DMS153 (cell line): ENCODE results near the gene PRR15.

Experiments
- DNase-seq: peaks from one replicate; lab custom pipeline; 2025; lab: John Stamatoyannopoulos, UW

The PRR15 gene, protein sequence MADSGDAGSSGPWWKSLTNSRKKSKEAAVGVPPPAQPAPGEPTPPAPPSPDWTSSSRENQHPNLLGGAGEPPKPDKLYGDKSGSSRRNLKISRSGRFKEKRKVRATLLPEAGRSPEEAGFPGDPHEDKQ

DNA sequence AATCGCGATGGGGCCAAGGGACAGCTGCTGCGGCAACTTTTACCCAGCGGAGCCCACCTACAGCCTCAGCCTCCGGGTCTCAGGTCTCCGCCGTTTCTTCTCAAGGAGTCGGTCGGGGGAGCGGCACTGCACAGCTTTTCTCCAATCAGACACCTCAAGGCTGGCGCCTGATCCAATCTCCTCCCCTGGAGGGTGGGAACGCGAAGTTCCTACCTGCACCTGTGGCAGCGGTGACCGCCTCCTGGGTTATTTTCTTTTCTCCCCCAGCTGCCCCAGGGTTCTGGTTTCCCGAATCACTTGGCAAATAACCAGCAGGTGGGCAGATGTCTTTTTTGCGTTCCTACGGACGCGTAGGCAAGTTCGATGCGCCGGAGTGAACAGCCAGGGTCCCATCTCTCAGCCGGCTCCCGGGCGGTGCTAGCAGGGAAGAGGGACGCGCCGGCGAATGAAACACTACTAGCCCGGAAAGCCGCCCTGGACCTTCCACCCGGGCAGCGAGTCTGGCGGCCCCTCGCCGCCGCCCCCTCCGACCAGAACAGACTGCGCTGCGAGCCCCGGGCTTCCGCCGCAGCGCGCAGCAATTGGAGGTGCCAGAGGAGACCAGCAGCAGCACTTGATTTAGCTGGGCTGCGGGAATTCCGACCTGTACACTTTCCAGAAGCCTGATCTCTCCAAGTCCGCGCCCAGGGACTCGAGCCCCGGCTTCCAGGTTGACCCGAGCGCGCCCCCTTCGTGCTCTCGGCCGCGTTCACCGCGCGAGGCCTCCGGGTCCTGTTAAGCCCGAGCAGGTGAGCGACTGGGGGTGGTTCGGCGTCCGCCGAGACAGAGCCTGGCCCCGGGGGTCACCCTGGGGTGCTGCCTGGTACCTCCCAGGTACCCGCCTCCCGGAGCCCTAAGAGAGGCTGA is at the start of gene PRR15:
TSS of gene PRR15 (plus strand) at position 246 of the 906 bp plus-strand sequence. CDS start 2,495 bp downstream, outside the sequence.
- peak; percentile 56 for DNase-seq

DNA sequence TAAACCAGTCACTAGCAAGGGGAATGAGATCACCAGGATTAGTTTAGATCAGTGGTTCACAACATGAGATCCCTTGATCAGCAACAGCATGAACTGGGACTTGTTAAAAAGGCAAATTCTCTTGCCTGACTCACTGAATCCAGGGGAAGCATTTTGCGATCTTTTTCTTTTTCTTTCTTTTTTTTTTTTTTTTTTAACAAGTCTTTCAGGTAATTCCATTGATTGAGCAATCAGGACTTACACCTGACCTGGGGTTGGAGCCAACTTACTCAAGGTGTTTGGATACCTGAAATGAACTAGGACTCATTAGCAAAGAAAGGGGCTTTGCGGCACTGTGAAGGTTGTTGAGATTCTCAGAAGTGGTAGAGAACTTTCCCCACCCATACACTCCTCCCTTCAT is 47.1 kb upstream of the PRR15 start:
- no peak for DNase-seq

- DNase-seq = no peak
Measured at GRCh38 chr7:29518616-29519015, 45.0 kb upstream of the PRR15 start.

DNA sequence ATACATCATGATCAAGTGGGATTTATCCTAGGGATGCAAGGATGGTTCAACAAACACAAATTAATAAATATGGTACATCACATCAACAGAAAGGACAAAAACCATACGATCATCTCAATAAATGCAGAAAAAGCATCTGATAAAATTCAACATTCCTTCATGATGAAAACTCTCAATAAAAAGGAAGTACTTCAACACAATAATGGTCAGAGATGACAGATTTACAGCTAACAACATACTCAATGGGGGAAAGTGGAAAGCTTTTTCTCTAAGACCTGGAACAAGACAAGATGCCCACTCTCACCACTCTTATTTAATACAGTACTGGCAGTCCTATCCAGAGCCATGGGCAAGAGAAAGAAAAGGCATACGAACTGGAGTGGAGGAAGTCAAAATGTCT is 39.9 kb upstream of the PRR15 start:
- DNase-seq = no peak

- DNase-seq = no peak
Measured at GRCh38 chr7:29527505-29528108, 36.0 kb upstream of the PRR15 start.

- DNase-seq = peak; percentile 49
Measured at GRCh38 chr7:29528526-29528925, 35.1 kb upstream of the PRR15 start.

- no peak for DNase-seq
Measured at GRCh38 chr7:29538389-29538788, 25.2 kb upstream of the PRR15 start.

DNA sequence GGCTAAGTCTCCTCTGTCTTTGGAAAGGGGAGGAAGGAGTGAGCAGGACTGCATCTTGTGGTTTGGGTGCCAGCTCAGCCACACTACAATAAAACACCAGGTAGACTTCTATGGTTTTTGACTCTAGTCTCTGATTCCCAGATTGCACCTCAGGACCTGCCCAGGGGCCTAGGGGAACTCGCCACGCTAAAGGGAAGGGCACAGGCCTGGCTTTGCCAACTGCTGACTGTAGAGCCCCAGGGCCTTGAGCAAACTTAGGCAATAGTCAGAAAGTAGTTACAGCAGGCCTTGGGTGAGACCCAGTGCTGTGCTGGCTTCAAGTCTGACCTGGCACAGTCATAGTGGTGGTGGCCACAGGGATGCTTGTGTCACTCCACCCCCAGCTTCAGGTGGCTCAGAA is 24.2 kb upstream of the PRR15 start:
- no peak for DNase-seq

GRCh38 chr7:29547421-29547820 is 16.2 kb upstream of the PRR15 start:
- no peak for DNase-seq

- DNase-seq = no peak
Measured at GRCh38 chr7:29548823-29549222, 14.8 kb upstream of the PRR15 start.

GRCh38 chr7:29552392-29552791 is 11.2 kb upstream of the PRR15 start:
- DNase-seq = no peak

GRCh38 chr7:29555061-29555460 is 8.6 kb upstream of the PRR15 start:
- no peak for DNase-seq

- no peak for DNase-seq
Measured at GRCh38 chr7:29556405-29557195, 7.0 kb upstream of the PRR15 start.

DNA sequence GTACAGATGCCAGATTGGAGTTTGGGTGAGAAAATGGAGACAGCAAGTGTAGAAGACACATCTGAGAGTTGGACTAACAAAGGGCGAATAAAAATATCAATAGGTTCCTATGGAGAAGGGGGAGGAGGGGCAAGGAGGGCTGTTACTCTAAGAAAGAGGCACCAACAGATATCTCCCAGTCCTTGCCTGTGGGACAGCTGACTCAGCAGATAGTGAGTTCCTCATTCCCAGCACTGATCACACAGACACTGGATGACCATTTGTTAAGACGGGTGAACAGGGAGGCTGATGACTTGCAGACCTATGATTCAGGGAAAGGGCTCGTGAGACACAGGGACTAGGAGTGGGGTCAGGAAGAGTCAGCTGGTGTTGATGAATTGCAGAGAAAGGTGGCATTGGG is 5.7 kb upstream of the PRR15 start:
- no peak for DNase-seq

DNA sequence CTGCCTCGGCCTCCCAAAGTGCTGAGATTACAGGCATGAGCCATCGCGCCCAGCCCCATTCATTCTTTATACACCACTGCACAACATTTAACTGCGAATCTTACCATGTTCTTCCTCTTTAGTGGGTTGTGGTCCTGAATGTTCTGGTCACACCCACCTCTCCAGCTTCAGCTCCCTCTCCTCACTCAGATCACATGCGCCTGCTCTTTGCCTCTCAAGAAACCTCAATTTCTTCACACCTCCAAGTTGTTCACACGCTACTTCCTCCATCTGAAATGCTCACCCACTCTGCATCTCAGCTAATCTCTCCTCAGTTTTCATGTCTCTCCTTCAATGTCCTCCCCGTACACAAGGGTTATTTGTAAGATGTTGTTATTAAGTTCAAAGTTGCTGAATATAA is 2.4 kb upstream of the PRR15 start:
- DNase-seq = no peak

DNA sequence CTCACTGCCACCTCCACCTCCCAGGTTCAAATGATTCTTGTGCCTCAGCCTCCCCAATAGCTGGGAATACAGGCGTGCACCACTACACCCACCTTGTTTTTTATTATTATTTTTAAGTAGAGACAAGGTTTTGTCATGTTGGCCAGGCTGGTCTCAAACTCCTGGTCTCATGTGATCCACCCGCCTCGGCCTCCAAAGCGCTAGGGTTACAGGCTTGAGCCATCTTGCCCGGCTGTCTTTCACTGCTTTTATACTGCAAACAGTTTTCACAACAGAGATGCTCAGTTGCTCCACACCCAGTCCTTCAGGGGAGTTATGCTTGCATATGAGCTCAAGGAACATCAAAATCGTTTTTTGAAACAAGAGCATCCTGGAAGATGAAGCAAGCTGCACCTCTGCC is 1.3 kb upstream of the PRR15 start:
- DNase-seq = no peak

GRCh38 chr7:29564496-29565223 is 1.0 kb downstream of the PRR15 start:
- peak; percentile 52 for DNase-seq

DNA sequence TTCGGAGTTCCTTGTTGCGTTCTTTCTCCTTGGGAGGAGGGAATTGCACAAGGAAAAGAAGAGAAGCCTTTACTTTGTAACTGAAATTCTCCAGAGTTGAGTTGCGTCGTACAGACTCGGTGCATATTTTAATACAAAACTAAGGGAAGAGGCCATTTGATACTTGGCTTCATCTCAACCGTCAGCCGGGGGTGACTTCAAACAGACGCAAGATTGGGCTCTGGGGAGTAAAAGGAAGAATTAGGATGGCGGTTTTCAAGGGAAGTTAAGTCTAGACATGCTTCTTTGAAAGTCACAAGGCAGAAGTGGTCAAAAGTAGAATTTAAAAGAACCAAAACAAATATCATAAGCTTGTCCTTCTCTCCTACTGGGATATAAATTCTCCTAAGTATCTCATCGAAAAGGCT is 1.6 kb downstream of the PRR15 start:
- DNase-seq = no peak

DNA sequence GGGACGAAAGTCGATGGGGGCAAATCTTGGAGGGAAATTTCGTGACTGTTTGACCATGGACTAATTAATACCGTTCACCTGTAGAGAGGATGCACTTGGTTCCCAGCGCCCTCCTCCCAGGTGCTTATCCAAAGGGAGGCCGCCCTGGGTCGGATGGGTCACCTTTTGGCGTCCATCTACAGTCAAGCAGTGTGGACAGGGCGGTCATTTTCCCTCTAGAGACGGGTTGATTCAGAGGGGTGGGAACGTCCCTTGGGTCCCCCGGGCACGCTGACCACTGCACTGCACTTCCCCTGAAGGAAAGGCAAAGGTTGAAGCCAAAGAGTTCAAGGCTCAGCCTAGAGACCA is 2.0 kb downstream of the PRR15 start:
- no peak for DNase-seq

GRCh38 chr7:29565982-29566746 is 2.5 kb downstream of the PRR15 start:
- no peak for DNase-seq

DNA sequence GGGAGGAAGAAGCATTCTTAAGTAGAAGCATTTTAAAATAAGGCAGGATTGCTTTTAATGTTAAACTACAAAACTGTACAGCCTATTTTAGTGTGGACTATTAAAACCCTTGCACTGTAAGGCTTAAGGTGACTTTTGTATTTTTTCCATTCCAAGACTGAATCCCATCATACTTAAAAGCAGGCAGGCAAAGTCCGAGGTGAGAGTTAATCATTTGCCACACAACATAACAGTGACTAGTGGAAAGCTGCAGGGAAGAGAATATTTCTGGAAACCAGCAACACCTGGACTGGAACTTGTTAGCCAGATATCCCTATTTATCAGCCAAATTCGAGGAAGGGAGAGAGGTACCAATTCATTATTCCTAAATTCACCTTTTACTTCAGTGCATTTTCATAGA is 3.5 kb downstream of the PRR15 start:
- no peak for DNase-seq
